ENCODE results near the gene IL18R1.

Gene IL18R1

GRCh38 chr2:102345329-102345920, 10.2 kb upstream of the IL18R1 start:
- no peak for DNase-seq

GRCh38 chr2:102346381-102347130, 9.0 kb upstream of the IL18R1 start:
- no peak for DNase-seq

- DNase-seq: no peak
Measured at GRCh38 chr2:102350137-102350793, 5.3 kb upstream of the IL18R1 start.

GRCh38 chr2:102356381-102356712, 751 bp downstream of the IL18R1 start:
- no peak for DNase-seq

- no peak for DNase-seq
Measured at GRCh38 chr2:102356741-102357140, 1.1 kb downstream of the IL18R1 start.

- no peak for DNase-seq
Measured at GRCh38 chr2:102357937-102358336, 2.3 kb downstream of the IL18R1 start.

- no peak for DNase-seq
Measured at GRCh38 chr2:102358496-102358895, 2.9 kb downstream of the IL18R1 start.

GRCh38 chr2:102359527-102359926, 3.9 kb downstream of the IL18R1 start:
- no peak for DNase-seq

GRCh38 chr2:102361632-102362241, 6.1 kb downstream of the IL18R1 start:
- DNase-seq: no peak

- no peak for DNase-seq
Measured at GRCh38 chr2:102365763-102366162, 10.2 kb downstream of the IL18R1 start.

- no peak for DNase-seq
Measured at GRCh38 chr2:102366406-102367112, 11.0 kb downstream of the IL18R1 start.

GRCh38 chr2:102367331-102367971, 11.9 kb downstream of the IL18R1 start:
- DNase-seq: no peak

GRCh38 chr2:102368461-102369109, 13.0 kb downstream of the IL18R1 start:
- no peak for DNase-seq

GRCh38 chr2:102369866-102370265, 14.3 kb downstream of the IL18R1 start:
- no peak for DNase-seq

- DNase-seq: no peak
Measured at GRCh38 chr2:102376052-102376591, 20.5 kb downstream of the IL18R1 start.

GRCh38 chr2:102383722-102384121, 28.1 kb downstream of the IL18R1 start:
- DNase-seq: no peak

GRCh38 chr2:102385522-102385921, 29.9 kb downstream of the IL18R1 start:
- no peak for DNase-seq

GRCh38 chr2:102386004-102386403, 30.4 kb downstream of the IL18R1 start:
- DNase-seq: no peak

- no peak for DNase-seq
Measured at GRCh38 chr2:102386867-102387541, 31.4 kb downstream of the IL18R1 start.

GRCh38 chr2:102387763-102388546, 32.4 kb downstream of the IL18R1 start:
- DNase-seq: no peak

All from NCI-H774 (cell line).